SK-N-SH treated with all-trans-retinoic acid at 6 μM for 48 hours (cell line): ENCODE data around the gene MEA1.

Experiments used
- ATAC-seq: fragments of 200-7000 bp; cut with Tn5 transposase; 3 replicates; pipeline ENCODE4 v1.9.1; 2020; ENCODE audit warnings: mild to moderate bottlenecking, moderate library complexity
- ARNTL ChIP-seq: fragments of 450-650 bp; formaldehyde crosslinking; IDR thresholded peaks from 2 replicates; pipeline ENCODE4 v1.5.0; 2020; ENCODE audit warnings: low read depth, mild to moderate bottlenecking, moderate library complexity, borderline replicate concordance
- CREB5 ChIP-seq: fragments of 250-450 bp; sonication (Bioruptor Pico); IDR thresholded peaks from 2 replicates; pipeline ENCODE4 v1.5.1; 2020; ENCODE audit warnings: low read depth, mild to moderate bottlenecking, moderate library complexity
- CSDC2 ChIP-seq: fragments of 250-450 bp; sonication (Bioruptor Pico); IDR thresholded peaks from 2 replicates; pipeline ENCODE4 v1.5.0; 2020; ENCODE audit warnings: mild to moderate bottlenecking, moderate library complexity
- CSRNP3 ChIP-seq: fragments of 250-450 bp; sonication (Bioruptor Pico); IDR thresholded peaks from 2 replicates; pipeline ENCODE4 v1.5.1; 2021; ENCODE audit warnings: mild to moderate bottlenecking, moderate library complexity
- ESRRG ChIP-seq: fragments of 250-450 bp; sonication (Bioruptor Pico); IDR thresholded peaks from 2 replicates; pipeline ENCODE4 v1.6.1; 2021; ENCODE audit warnings: mild to moderate bottlenecking
- GLIS3 ChIP-seq: fragments of 250-450 bp; sonication (Bioruptor Pico); IDR thresholded peaks from 2 replicates; pipeline ENCODE4 v1.5.0; 2020; ENCODE audit warnings: mild to moderate bottlenecking, moderate library complexity
- ISL1 ChIP-seq: fragments of 250-450 bp; sonication (Bioruptor Pico); IDR thresholded peaks from 2 replicates; pipeline ENCODE4 v2.1.2; 2022; ENCODE audit warnings: mild to moderate bottlenecking, moderate library complexity
- OSR1 ChIP-seq: fragments of 250-450 bp; sonication (Bioruptor Pico); IDR thresholded peaks from 2 replicates; pipeline ENCODE4 v1.8.0; 2022; ENCODE audit warnings: moderate library complexity, mild to moderate bottlenecking, inconsistent platforms
- PATZ1 ChIP-seq: fragments of 250-450 bp; sonication (Bioruptor Pico); IDR thresholded peaks from 2 replicates; pipeline ENCODE4 v1.8.0; 2020; ENCODE audit warnings: mild to moderate bottlenecking, moderate library complexity, borderline replicate concordance
- POU6F1 ChIP-seq: fragments of 250-450 bp; sonication (Bioruptor Pico); IDR thresholded peaks from 2 replicates; pipeline ENCODE4 v1.8.0; 2021; ENCODE audit warnings: low read depth, mild to moderate bottlenecking, moderate library complexity, borderline replicate concordance
- PPARA ChIP-seq: fragments of 250-450 bp; sonication (Bioruptor Pico); IDR thresholded peaks from 2 replicates; pipeline ENCODE4 v1.5.0; 2020; ENCODE audit warnings: mild to moderate bottlenecking, borderline replicate concordance
- RARB ChIP-seq: fragments of 250-450 bp; sonication (Bioruptor Pico); IDR thresholded peaks from 2 replicates; pipeline ENCODE4 v1.8.0; 2021; ENCODE audit warnings: mild to moderate bottlenecking, moderate library complexity
- SNAI2 ChIP-seq: fragments of 250-450 bp; sonication (Bioruptor Pico); IDR thresholded peaks from 2 replicates; pipeline ENCODE4 v1.5.0; 2020; ENCODE audit warnings: mild to moderate bottlenecking, moderate library complexity
- TCF4 ChIP-seq: fragments of 250-450 bp; sonication (Bioruptor Pico); IDR thresholded peaks from 2 replicates; pipeline ENCODE4 v1.8.0; 2021; ENCODE audit warnings: mild to moderate bottlenecking, moderate library complexity, borderline replicate concordance
- TOX ChIP-seq: fragments of 250-450 bp; sonication (Bioruptor Pico); IDR thresholded peaks from 2 replicates; pipeline ENCODE4 v1.8.0; 2021; ENCODE audit warnings: mild to moderate bottlenecking, moderate library complexity, borderline replicate concordance
- TSHZ2 ChIP-seq: fragments of 250-450 bp; sonication (Bioruptor Pico); IDR thresholded peaks from 2 replicates; pipeline ENCODE4 v1.5.0; 2020; ENCODE audit warnings: mild to moderate bottlenecking, moderate library complexity
- ZC3H10 ChIP-seq: fragments of 250-450 bp; sonication (Bioruptor Pico); IDR thresholded peaks from 2 replicates; pipeline ENCODE4 v1.5.1; 2021; ENCODE audit warnings: mild to moderate bottlenecking, moderate library complexity
- ZFP3 ChIP-seq: fragments of 250-450 bp; sonication (Bioruptor Pico); IDR thresholded peaks from 2 replicates; pipeline ENCODE4 v1.5.0; 2020; ENCODE audit warnings: mild to moderate bottlenecking, moderate library complexity
- ZFP30 ChIP-seq: fragments of 450-650 bp; formaldehyde crosslinking; IDR thresholded peaks from 2 replicates; pipeline ENCODE4 v1.5.0; 2022; ENCODE audit warnings: mild to moderate bottlenecking, moderate library complexity
- ZNF565 ChIP-seq: fragments of 450-650 bp; formaldehyde crosslinking; conservative IDR thresholded peaks from 2 replicates; pipeline ENCODE4 v1.5.0; 2020; ENCODE audit warnings: low read depth, mild to moderate bottlenecking, moderate library complexity
- ZNF70 ChIP-seq: fragments of 450-650 bp; formaldehyde crosslinking; IDR thresholded peaks from 2 replicates; pipeline ENCODE4 v1.5.0; 2020; ENCODE audit warnings: mild to moderate bottlenecking, moderate library complexity
- ZNF8 ChIP-seq: fragments of 450-650 bp; formaldehyde crosslinking; IDR thresholded peaks from 2 replicates; pipeline ENCODE4 v1.5.0; 2020; ENCODE audit warnings: mild to moderate bottlenecking, moderate library complexity

Gene MEA1

GRCh38 chr6:42973926-42974325 lies 39.8 kb downstream of the MEA1 start:
- no peak for ATAC-seq
- TF ChIP-seq GLIS3 (CRISPR knock-in tag) = no peak

- ATAC-seq = no peak
Observed at GRCh38 chr6:42971746-42972327, 41.9 kb downstream of the MEA1 start.

GRCh38 chr6:42970871-42971612 lies 42.7 kb downstream of the MEA1 start:
- ATAC-seq = peak; percentile 71
- TF ChIP-seq TCF4 (CRISPR knock-in tag) = no peak
- TF ChIP-seq TOX (CRISPR knock-in tag) = no peak
- TF ChIP-seq, all 23 proteins: peak for 0

More at GRCh38 chr6:42971746-42972327, 41.9 kb downstream of the MEA1 start:
- TF ChIP-seq RARB (CRISPR knock-in tag) (no peak), CSRNP3 (CRISPR knock-in tag) (no peak), OSR1 (CRISPR knock-in tag) (no peak), CREB5 (CRISPR knock-in tag) (no peak), PPARA (CRISPR knock-in tag) (no peak), ISL1 (no peak), ZFP3 (CRISPR knock-in tag) (no peak), PATZ1 (CRISPR knock-in tag) (no peak)

- TF ChIP-seq ISL1 = no peak
- TF ChIP-seq TCF4 (CRISPR knock-in tag) = no peak
- TF ChIP-seq ZNF8 (CRISPR knock-in tag) = no peak
- no peak for TF ChIP-seq OSR1 (CRISPR knock-in tag)
- TF ChIP-seq ZC3H10 = no peak
- no peak for TF ChIP-seq CREB5 (CRISPR knock-in tag)
- TF ChIP-seq TSHZ2 = no peak
- TF ChIP-seq SNAI2 = no peak
- no peak for TF ChIP-seq CSDC2
- no peak for TF ChIP-seq POU6F1
- TF ChIP-seq ZFP30 = no peak
- TF ChIP-seq ZNF565 = no peak
- no peak for TF ChIP-seq ARNTL (CRISPR knock-in tag)
- no peak for TF ChIP-seq CSRNP3 (CRISPR knock-in tag)
- TF ChIP-seq GLIS3 (CRISPR knock-in tag) = no peak
- TF ChIP-seq PPARA (CRISPR knock-in tag) = no peak
- no peak for TF ChIP-seq ZNF70 (CRISPR knock-in tag)
- TF ChIP-seq TOX (CRISPR knock-in tag) = no peak
- TF ChIP-seq ESRRG (CRISPR knock-in tag) = no peak
- TF ChIP-seq, all 23 proteins: peak for 0
- no peak for ATAC-seq
Observed at GRCh38 chr6:42969934-42970333, 43.8 kb downstream of the MEA1 start.
